GM10248 (cell line): Measurements from ENCODE around the gene VCL.
"Not testable (repeated sequence)": the region's sequence is repeated elsewhere in the genome, so short reads cannot be mapped to it uniquely, and the experiment has no call there.

Source experiments
- CTCF ChIA-PET: fragments of 300-600 bp; sonication (Branson Sonifier 250); formaldehyde crosslinking; extraction: SDS; loops from one replicate; lab custom pipeline; 2021; ENCODE audit warnings: antibody characterized with exemption; lab: Yijun Ruan, JAX
- POLR2A ChIA-PET: fragments of 350-650 bp; sonication (Branson Sonifier 250); formaldehyde crosslinking; extraction: SDS; loops from one replicate; lab custom pipeline; 2020; ENCODE audit warnings: antibody characterized with exemption; lab: Yijun Ruan, JAX
- DNase-seq: peaks from one replicate; pipeline ENCODE4 v3.0.0; 2012; ENCODE audit errors: extremely low spot score
- TF ChIP-seq, protein P1 (sequence below): IDR thresholded peaks from 2 replicates; pipeline ENCODE4 v1.5.1; 2012; ENCODE audit warnings: mild to moderate bottlenecking, low read depth; ENCODE audit errors: extremely low read depth, missing control alignments, control extremely low read depth

VCL gene

DNA sequence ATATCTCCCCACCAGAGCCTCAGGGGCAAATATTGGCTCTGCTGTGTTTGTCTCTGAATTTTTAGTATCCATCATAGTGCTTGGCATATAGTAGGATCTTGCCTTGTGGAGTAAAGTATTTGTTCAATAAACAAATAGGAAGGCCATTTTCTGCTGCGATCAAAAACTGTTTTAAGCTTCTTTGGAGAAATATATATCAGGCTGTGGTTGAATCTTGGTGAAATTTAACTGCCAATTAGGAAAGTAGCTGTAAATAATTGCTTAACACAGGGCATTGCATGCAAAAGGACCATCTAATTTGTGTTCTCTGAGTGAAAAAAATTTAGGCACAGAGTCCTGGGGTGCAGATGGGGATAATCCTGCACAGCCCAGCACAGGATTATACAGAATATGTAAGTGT, 15.1 kb downstream of the VCL start:
- CTCF ChIA-PET: interaction anchor here (1.3 to 2.7 kb wide), 3 partner anchors 12 to 20 kb away, joined by 3 to 13 read pairs (median 3); no protein-coding TSS in a partner anchor
- TF ChIP-seq, protein P1, sequence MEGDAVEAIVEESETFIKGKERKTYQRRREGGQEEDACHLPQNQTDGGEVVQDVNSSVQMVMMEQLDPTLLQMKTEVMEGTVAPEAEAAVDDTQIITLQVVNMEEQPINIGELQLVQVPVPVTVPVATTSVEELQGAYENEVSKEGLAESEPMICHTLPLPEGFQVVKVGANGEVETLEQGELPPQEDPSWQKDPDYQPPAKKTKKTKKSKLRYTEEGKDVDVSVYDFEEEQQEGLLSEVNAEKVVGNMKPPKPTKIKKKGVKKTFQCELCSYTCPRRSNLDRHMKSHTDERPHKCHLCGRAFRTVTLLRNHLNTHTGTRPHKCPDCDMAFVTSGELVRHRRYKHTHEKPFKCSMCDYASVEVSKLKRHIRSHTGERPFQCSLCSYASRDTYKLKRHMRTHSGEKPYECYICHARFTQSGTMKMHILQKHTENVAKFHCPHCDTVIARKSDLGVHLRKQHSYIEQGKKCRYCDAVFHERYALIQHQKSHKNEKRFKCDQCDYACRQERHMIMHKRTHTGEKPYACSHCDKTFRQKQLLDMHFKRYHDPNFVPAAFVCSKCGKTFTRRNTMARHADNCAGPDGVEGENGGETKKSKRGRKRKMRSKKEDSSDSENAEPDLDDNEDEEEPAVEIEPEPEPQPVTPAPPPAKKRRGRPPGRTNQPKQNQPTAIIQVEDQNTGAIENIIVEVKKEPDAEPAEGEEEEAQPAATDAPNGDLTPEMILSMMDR: no peak
- no peak for DNase-seq
- POLR2A ChIA-PET: no interaction called here

- POLR2A ChIA-PET: not testable (repeated sequence)
- CTCF ChIA-PET: interaction anchor here (1.3 kb wide), 1 partner anchor 50 kb away, joined by 3 read pairs; no protein-coding TSS in a partner anchor
Observed at GRCh38 chr10:74014574-74014973, 16.7 kb downstream of the VCL start.

DNA sequence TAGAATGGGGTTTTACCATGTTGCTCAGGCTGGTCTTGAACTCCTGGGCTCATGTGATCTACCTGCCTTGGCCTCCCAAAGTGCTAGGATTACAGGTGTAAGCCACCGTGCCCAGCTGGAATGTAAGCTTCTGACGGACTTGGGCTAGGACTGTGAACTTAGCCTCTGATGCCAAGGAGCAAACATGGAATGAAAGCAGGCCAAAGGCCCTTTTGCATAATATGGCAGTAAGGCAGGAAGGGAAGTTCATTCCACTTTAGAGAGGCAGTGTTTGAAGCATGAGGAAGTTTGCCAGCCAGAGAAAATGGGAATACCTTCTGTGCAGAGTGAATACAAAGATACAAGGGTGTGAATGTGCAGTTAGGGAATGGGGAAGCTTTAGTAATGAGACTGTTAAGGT, 20.3 kb downstream of the VCL start:
- ChIA-PET CTCF (interaction anchor here (1.4 to 1.5 kb wide), 2 partner anchors 18 to 132 kb away, joined by 4 read pairs; no protein-coding TSS in a partner anchor), POLR2A (no interaction called here)
- DNase-seq: no peak
- TF ChIP-seq, protein P1: no peak

More at GRCh38 chr10:74014574-74014973, 16.7 kb downstream of the VCL start:
- DNase-seq: not testable (repeated sequence)

GRCh38 chr10:74021248-74022055, 23.5 kb downstream of the VCL start:
- TF ChIP-seq, protein P1: no peak
- ChIA-PET POLR2A (no interaction called here), CTCF (interaction anchor here (0.7 to 1.4 kb wide), 5 partner anchors 10 to 19 kb away, joined by 3 to 4 read pairs (median 3); no protein-coding TSS in a partner anchor)
- DNase-seq: no peak

GRCh38 chr10:74022926-74023629, 25.2 kb downstream of the VCL start:
- CTCF ChIA-PET: interaction anchor here (1.4 kb wide), 1 partner anchor 38 kb away, joined by 3 read pairs; no protein-coding TSS in a partner anchor
- TF ChIP-seq, protein P1: no peak

DNA sequence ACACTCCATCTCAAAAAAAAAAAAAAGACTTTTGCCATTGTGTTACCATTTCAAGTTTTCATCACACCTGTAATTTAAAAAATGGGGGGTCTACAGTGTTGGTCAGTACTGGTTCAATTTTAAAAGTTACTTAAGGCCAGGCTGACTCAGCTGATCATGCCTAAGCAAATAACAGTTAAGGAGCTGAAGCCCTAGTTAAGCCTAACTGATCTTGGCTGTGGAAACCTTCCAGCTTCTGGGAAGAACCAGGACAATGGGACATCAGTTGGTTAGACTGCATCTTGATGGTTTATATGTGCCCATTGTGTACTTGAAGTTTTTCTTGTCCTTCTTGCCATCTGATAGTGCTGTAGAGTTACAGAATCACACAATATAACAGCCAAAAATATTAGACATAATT, 26.7 kb downstream of the VCL start:
- no peak for DNase-seq
- ChIA-PET POLR2A (no interaction called here), CTCF (interaction anchor here (0.7 to 1.3 kb wide), 3 partner anchors 9 to 66 kb away, joined by 3 read pairs; no protein-coding TSS in a partner anchor)
- TF ChIP-seq, protein P1: no peak

More at GRCh38 chr10:74022926-74023629, 25.2 kb downstream of the VCL start:
- POLR2A ChIA-PET: no interaction called here
- DNase-seq: no peak
